Amniotic epithelial cell (primary cell): ENCODE data around the gene ARID5B.
A peak's percentile ranks its signal among the peaks of the same experiment; 100 is the strongest.

Experiments
- DNase-seq: peaks from one replicate; pipeline ENCODE4 v3.0.0-alpha.2; 2010; ENCODE audit warnings: low read depth

Gene ARID5B

GRCh38 chr10:62077330-62078015 is 176.0 kb downstream of the ARID5B start:
- DNase-seq, result no peak

- no peak for DNase-seq
These were observed 178.5 kb downstream of the ARID5B start for GRCh38 chr10:62079885-62080559.

- DNase-seq, result no peak
These were observed 179.4 kb downstream of the ARID5B start for GRCh38 chr10:62080905-62081304.

- DNase-seq, result no peak
These were observed 180.1 kb downstream of the ARID5B start for GRCh38 chr10:62081341-62082270.

GRCh38 chr10:62082271-62082656 is 180.8 kb downstream of the ARID5B start:
- no peak for DNase-seq

- peak; percentile 69 for DNase-seq
These were observed 181.4 kb downstream of the ARID5B start for GRCh38 chr10:62082729-62083411.

GRCh38 chr10:62083412-62084267 is 182.1 kb downstream of the ARID5B start:
- peak; percentile 65 for DNase-seq

GRCh38 chr10:62084451-62084850 is 183.0 kb downstream of the ARID5B start:
- peak; percentile 71 for DNase-seq

GRCh38 chr10:62085404-62085803 is 183.9 kb downstream of the ARID5B start:
- no peak for DNase-seq

- DNase-seq, result no peak
These were observed 184.3 kb downstream of the ARID5B start for GRCh38 chr10:62085821-62086220.

- DNase-seq, result no peak
These were observed 185.8 kb downstream of the ARID5B start for GRCh38 chr10:62087329-62087728.

- no peak for DNase-seq
These were observed 187.3 kb downstream of the ARID5B start for GRCh38 chr10:62088786-62089185.

GRCh38 chr10:62092301-62093030 is 191.0 kb downstream of the ARID5B start:
- no peak for DNase-seq

GRCh38 chr10:62093863-62094291 is 192.4 kb downstream of the ARID5B start:
- DNase-seq, result peak; percentile 94

GRCh38 chr10:62095181-62096122 is 194.0 kb downstream of the ARID5B start:
- peak; percentile 78 for DNase-seq

GRCh38 chr10:62096256-62096933 is 194.9 kb downstream of the ARID5B start:
- no peak for DNase-seq

- no peak for DNase-seq
These were observed 197.0 kb downstream of the ARID5B start for GRCh38 chr10:62098278-62099121.

- DNase-seq, result no peak
These were observed 197.8 kb downstream of the ARID5B start for GRCh38 chr10:62099299-62099698.
